Neural cell (in vitro differentiated cells): ENCODE data around the gene EHD4. TPM values are rescaled to one million over a fixed set of nuclear protein-coding genes. Genes with fewer than 3 reads are reported as not detected.

Experiments used
- H2AFZ ChIP-seq: fragments of 200-600, 300-800 bp; sonication (generic), shearing (Covaris generic); 2 replicates; pipeline ENCODE4 v1.6.0; 2014; ENCODE audit warnings: low read depth, mild to moderate bottlenecking, antibody characterized with exemption, low read length, moderate library complexity
- H3F3A ChIP-seq: fragments of 200-600 bp; shearing (Covaris generic); 2 replicates; pipeline ENCODE4 v1.6.1; 2016; ENCODE audit warnings: mild to moderate bottlenecking, moderate library complexity, mixed read lengths, antibody characterized with exemption, low read length; ENCODE audit not compliant: insufficient read depth, poor library complexity, severe bottlenecking
- H3K27ac ChIP-seq: fragments of 200-600, 300-800 bp; sonication (generic), shearing (Covaris generic); 2 replicates; pipeline ENCODE4 v1.5.1; 2014; ENCODE audit warnings: mild to moderate bottlenecking, low read length, moderate library complexity
- H3K27me3 ChIP-seq: fragments of 300-800, 200-600 bp; sonication (generic), shearing (Covaris generic); 2 replicates; pipeline ENCODE4 v1.6.0; 2014; ENCODE audit warnings: mild to moderate bottlenecking, low read depth, low read length, moderate library complexity; ENCODE audit not compliant: insufficient read depth
- H3K36me3 ChIP-seq: fragments of 300-800, 200-600 bp; sonication (generic), shearing (Covaris generic); 2 replicates; pipeline ENCODE4 v1.5.1; 2014; ENCODE audit warnings: mild to moderate bottlenecking, antibody characterized with exemption, low read length, moderate library complexity; ENCODE audit not compliant: insufficient read depth
- H3K4me2 ChIP-seq: fragments of 300-800, 200-600 bp; sonication (generic), shearing (Covaris generic); 2 replicates; pipeline ENCODE4 v1.6.0; 2014; ENCODE audit warnings: mild to moderate bottlenecking, low read length
- H3K4me3 ChIP-seq: fragments of 300-800, 200-600 bp; sonication (generic), shearing (Covaris generic); 2 replicates; pipeline ENCODE4 v1.5.1; 2014; ENCODE audit warnings: mild to moderate bottlenecking, low read length, moderate library complexity
- H3K79me2 ChIP-seq: fragments of 200-600 bp; shearing (Covaris generic); replicated peaks from 2 replicates; pipeline ENCODE4 v1.6.0; 2014; ENCODE audit warnings: mild to moderate bottlenecking, low read length, moderate library complexity; ENCODE audit not compliant: insufficient read depth
- H3K9ac ChIP-seq: fragments of 300-800, 200-600 bp; sonication (generic), shearing (Covaris generic); 2 replicates; pipeline ENCODE4 v1.6.1; 2016; ENCODE audit warnings: mild to moderate bottlenecking, low read length, mixed read lengths
- H3K9me2 ChIP-seq: fragments of 200-600 bp; shearing (Covaris generic); 2 replicates; pipeline ENCODE4 v1.6.1; 2016; ENCODE audit warnings: mild to moderate bottlenecking, low read length, mixed read lengths; ENCODE audit not compliant: insufficient read depth
- H3K9me3 ChIP-seq: fragments of 200-600, 300-800 bp; sonication (generic), shearing (Covaris generic); 2 replicates; pipeline ENCODE4 v1.6.1; 2016; ENCODE audit warnings: mild to moderate bottlenecking, mixed run types, low read length, moderate library complexity, mixed read lengths
- H4K20me1 ChIP-seq: fragments of 200-600 bp; shearing (Covaris generic); 2 replicates; pipeline ENCODE4 v1.6.1; 2016; ENCODE audit warnings: mild to moderate bottlenecking, mixed run types; ENCODE audit not compliant: insufficient read depth
- CTCF ChIP-seq: fragments of 450-650 bp; IDR thresholded peaks from 2 replicates; pipeline ENCODE4 v1.5.1; 2014; ENCODE audit warnings: antibody characterized with exemption, mild to moderate bottlenecking, moderate library complexity; ENCODE audit not compliant: poor library complexity, severe bottlenecking
- EP300 ChIP-seq: fragments of 450-650 bp; conservative IDR thresholded peaks from 2 replicates; pipeline ENCODE4 v1.6.1; 2014; ENCODE audit warnings: antibody characterized with exemption, mild to moderate bottlenecking, moderate library complexity; ENCODE audit not compliant: poor library complexity, severe bottlenecking
- EZH2 ChIP-seq: fragments of 200-600, 300-800 bp; shearing (Covaris generic), sonication (generic); IDR thresholded peaks from 2 replicates; pipeline ENCODE4 v1.6.1; 2014; ENCODE audit warnings: antibody characterized with exemption, low read length, borderline replicate concordance, mild to moderate bottlenecking; ENCODE audit not compliant: insufficient read depth, poor library complexity, severe bottlenecking
- MXI1 ChIP-seq: fragments of 450-650 bp; conservative IDR thresholded peaks from 2 replicates; pipeline ENCODE4 v1.6.1; 2014; ENCODE audit warnings: antibody characterized with exemption, mild to moderate bottlenecking; ENCODE audit not compliant: poor library complexity, severe bottlenecking
- POLR2AphosphoS5 ChIP-seq: IDR thresholded peaks from 2 replicates; pipeline ENCODE4 v1.6.1; 2012
- RAD21 ChIP-seq: fragments of 450-650 bp; conservative IDR thresholded peaks from 2 replicates; pipeline ENCODE4 v1.6.1; 2014; ENCODE audit warnings: antibody characterized with exemption, mild to moderate bottlenecking, moderate library complexity
- REST ChIP-seq: IDR thresholded peaks from 2 replicates; pipeline ENCODE4 v1.6.1; 2012; ENCODE audit warnings: borderline replicate concordance
- SMC3 ChIP-seq: fragments of 450-650 bp; conservative IDR thresholded peaks from 2 replicates; pipeline ENCODE4 v1.6.1; 2014; ENCODE audit warnings: antibody characterized with exemption, mild to moderate bottlenecking, moderate library complexity; ENCODE audit not compliant: poor library complexity
- TAF1 ChIP-seq: IDR thresholded peaks from 2 replicates; pipeline ENCODE4 v1.6.1; 2012; ENCODE audit warnings: low read depth
- polyA plus RNA-seq: library from polyadenylated mRNA; depleted of rRNA; stranded (reverse); fragments of >200 nt; gene quantifications from 2 replicates; pipeline ENCODE4 v1.2.3, GENCODE V29; 2014

EHD4 gene
- polyA plus RNA-seq, 1 donor from 2014 or later: 0.09 TPM

- H3K27me3 ChIP-seq: no peaks in the 10 kb centered on the region
- no peak overlapping the region for H3K4me2 ChIP-seq
- H3K36me3 ChIP-seq: no peaks in the 10 kb centered on the region
- no peaks in the 10 kb centered on the region for H3K9me2 ChIP-seq
- no peaks in the 10 kb centered on the region for H3K79me2 ChIP-seq
- no peak overlapping the region for H2AFZ ChIP-seq
- TF ChIP-seq REST: no peak
- TF ChIP-seq POLR2AphosphoS5: no peak
- no peak for TF ChIP-seq SMC3
- TF ChIP-seq RAD21: no peak
- TF ChIP-seq CTCF: no peak
- TF ChIP-seq TAF1: no peak
- TF ChIP-seq MXI1: no peak
- TF ChIP-seq EZH2: no peak
- TF ChIP-seq EP300: no peak
- no peak overlapping the region for H3K4me3 ChIP-seq
- no peaks in the 10 kb centered on the region for H4K20me1 ChIP-seq
- H3K27ac ChIP-seq: no peak overlapping the region
- no peak overlapping the region for H3K9ac ChIP-seq
- no peaks in the 10 kb centered on the region for H3F3A ChIP-seq
- H3K9me3 ChIP-seq: no peaks in the 10 kb centered on the region
Measured at GRCh38 chr15:41958002-41958420, 14.3 kb downstream of the EHD4 start.

- Histone ChIP-seq H3K4me3 (no peak overlapping the region), H3K27me3 (no peaks in the 10 kb centered on the region), H3K9me3 (no peaks in the 10 kb centered on the region), H3K27ac (no peak overlapping the region), H3F3A (no peaks in the 10 kb centered on the region), H3K79me2 (no peaks in the 10 kb centered on the region), H3K9me2 (no peaks in the 10 kb centered on the region), H3K36me3 (no peaks in the 10 kb centered on the region), H4K20me1 (no peaks in the 10 kb centered on the region), H3K4me2 (no peak overlapping the region), H3K9ac (no peak overlapping the region), H2AFZ (no peak overlapping the region)
- no peak for TF ChIP-seq POLR2AphosphoS5
- TF ChIP-seq MXI1: no peak
- TF ChIP-seq RAD21: no peak
- no peak for TF ChIP-seq TAF1
- TF ChIP-seq SMC3: no peak
- TF ChIP-seq EZH2: no peak
- TF ChIP-seq REST: no peak
- TF ChIP-seq CTCF: no peak
- no peak for TF ChIP-seq EP300
Measured at GRCh38 chr15:41957021-41957897, 15.1 kb downstream of the EHD4 start.
